Stimulated activated CD8-positive, alpha-beta memory T cell treated with anti-CD3 and anti-CD28 coated beads, Interleukin-12 subunit alpha, Interleukin-12 subunit beta, amount 100 ng/mL, for 24 hours (primary cell): ENCODE results near the gene GRIK5.

ENCODE experiments used
- DNase-seq: peaks from one replicate; pipeline ENCODE4 v3.0.0-alpha.2; 2020; ENCODE audit errors: extremely low read depth

Gene GRIK5

GRCh38 chr19:42076380-42076944 is 6.5 kb upstream of the GRIK5 start:
- DNase-seq, result peak; percentile 15

- peak; percentile 92 for DNase-seq
Observed at GRCh38 chr19:42075616-42076379, 5.8 kb upstream of the GRIK5 start, which contains the start of gene ZNF574. TSS of gene ZNF574 (plus strand) at chr19:42076166. CDS start at chr19:42078607, 2,441 bp downstream.

GRCh38 chr19:42075364-42075615 is 5.3 kb upstream of the GRIK5 start:
- no peak for DNase-seq

DNA sequence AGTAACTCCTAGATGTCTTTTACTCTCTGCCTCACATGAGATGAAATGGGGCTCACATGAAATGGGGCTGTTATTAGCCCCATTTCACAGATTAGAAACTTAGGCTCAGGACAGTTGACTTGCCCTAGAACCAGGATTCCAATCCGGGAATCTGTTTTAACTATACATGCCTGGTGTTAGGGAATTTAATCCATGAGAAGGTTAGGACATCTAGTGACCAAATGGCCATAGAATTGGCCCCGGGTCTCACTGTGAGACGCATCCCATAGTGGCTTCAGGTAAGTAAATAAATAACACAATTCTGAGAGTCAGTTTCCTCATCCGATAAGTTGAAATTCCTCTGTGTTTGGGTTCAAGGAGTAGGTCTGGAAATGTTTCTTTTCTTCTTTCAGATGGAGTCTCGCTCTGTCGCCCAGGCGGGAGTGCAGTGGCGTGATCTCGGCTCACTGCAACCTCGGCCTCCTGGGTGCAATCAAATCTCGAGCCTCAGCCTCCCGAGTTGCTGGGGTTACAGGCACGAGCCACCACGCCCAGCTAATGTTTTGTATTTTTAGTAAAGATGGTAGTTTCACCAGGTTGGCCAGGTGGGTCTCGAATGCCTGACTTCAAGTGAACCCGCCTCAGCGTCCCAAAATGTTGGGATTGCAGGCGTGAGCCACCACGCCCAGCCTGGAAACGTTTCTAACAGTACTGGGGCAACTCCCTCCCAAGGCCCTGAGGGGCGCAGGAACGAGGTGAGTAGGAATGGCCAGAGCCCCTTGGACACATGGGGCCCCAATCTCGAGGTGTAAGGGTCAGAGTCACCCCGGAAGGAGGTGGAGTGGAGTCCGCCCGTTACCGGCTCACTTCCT is 4.7 kb upstream of the GRIK5 start:
- no peak for DNase-seq

DNA sequence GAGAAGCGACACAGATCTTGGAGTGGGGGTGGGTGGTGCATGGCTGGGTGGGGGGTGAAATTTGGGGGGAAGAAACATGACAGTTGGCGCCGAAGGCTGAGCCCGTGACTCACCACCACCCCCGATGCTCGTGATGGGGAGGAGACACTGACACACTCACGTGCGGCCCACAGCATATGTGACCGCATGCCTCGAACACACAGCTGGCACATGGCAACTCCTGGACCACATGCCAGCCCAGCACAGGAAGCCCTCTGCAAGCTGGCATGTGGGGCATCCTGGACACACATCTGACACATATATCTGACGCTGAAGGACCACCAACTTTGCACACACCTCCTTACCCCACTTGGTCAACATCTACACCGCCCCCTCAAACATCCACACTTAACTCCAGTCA is 1.2 kb upstream of the GRIK5 start:
- no peak for DNase-seq

DNA sequence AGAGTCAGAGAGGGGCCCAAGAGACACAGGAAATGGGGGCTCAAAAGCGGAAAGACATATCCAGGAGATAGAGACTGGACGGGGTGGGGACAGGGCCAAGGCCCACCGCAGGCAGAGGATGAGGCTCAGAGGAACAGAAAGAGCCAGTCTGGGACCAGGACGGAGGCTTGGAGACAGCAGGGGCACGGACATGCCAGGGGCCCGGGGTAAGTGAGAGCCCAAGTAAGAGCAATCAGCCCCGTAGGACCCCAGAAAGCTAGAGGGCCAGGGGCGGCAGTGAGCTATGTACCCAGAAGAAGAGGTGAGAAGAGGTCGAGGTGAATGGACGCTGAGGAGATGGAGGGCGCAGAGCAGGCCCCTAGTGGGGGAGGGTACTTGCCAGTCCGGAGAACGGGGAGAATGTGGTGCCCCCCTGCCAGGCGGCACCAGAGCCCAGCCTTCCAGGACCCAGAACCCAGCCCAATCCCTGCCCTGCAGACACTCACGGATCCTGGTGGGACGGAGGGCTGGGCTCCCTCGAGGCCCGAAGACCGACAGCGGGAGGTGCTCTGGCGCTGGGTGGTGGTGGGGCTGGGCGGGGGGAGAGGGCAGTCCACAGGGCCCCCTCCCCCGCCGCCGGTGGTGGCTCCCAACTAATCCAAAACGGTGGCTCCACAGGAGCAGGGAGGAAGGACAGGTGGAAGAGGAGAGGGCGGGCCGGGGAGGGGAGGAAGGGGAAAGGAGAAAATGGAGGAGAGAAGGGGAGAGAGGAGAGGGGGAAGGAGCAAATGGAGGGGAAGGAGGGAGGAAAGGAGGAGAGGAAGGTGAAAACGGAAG is 1.0 kb downstream of the GRIK5 start:
- no peak for DNase-seq

GRCh38 chr19:42068361-42068755 is 1.6 kb downstream of the GRIK5 start:
- DNase-seq, result no peak

- no peak for DNase-seq
Observed at GRCh38 chr19:42067315-42067888, 2.6 kb downstream of the GRIK5 start.

GRCh38 chr19:42066075-42066754 is 3.8 kb downstream of the GRIK5 start:
- no peak for DNase-seq

GRCh38 chr19:42065511-42065910 is 4.5 kb downstream of the GRIK5 start:
- no peak for DNase-seq

- DNase-seq, result no peak
Observed at GRCh38 chr19:42065051-42065450, 5.0 kb downstream of the GRIK5 start.

GRCh38 chr19:42064432-42064831 is 5.6 kb downstream of the GRIK5 start:
- no peak for DNase-seq

DNA sequence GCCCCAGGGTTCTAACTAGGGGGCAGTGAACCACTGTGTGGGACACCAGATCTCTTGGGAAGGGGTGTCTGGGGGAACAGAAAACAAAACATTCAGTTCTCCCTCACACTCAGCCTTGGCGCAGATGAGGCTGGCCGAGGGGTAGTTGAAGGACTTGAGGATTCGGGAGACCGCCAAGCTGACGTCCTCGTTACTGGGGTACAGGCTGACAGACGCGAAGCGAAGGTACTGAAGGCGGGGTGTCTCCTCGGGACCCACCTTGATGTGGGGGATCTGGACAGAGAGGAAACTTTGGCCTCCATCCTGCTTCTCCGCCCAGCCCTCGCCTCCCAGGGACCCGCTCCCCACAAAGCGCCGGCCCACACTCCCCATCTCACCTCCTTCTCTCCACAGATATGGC is 7.6 kb downstream of the GRIK5 start:
- DNase-seq, result no peak

- no peak for DNase-seq
Observed at GRCh38 chr19:42060117-42060516, 9.9 kb downstream of the GRIK5 start.

DNA sequence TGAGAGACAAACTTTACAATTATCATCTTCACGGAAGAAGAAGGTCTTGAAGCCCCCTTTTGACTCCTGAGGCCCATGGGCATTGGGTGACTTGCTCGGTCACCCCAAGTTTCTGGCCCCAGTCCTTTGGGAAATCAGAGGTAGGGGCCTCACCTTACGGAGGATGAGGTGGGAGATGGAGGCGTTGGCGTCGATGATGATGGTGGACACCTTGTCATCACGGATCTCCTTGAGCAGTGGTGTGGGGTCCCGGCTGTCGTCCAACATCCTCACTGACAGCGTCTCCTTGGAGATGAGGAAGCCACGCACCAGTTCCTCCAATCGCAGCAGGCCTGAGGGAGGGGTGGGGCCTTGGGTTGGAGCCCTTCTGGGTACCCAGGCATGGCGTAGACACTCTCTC is 10.8 kb downstream of the GRIK5 start:
- no peak for DNase-seq

GRCh38 chr19:42057846-42058245 is 12.2 kb downstream of the GRIK5 start:
- DNase-seq, result no peak

DNA sequence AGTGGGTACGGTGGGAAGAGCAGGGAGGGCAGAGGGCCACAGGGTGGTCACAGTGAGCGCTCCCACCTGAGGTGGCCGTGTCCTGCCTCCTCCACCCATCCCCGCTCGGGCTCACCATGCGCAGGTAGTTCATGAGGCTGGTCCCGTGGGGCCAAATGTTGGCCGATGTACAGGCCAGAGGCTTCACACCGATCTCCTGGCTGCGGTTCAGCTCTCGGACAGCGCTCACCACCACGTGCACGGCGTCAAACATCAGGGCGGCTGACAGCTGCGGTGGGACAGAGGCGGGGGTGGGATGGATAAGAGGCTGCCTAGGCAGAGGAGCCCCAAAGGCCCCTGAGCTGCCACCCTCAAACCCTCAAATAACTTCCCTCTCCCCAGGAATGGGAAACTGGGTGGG is 15.8 kb downstream of the GRIK5 start:
- no peak for DNase-seq

- no peak for DNase-seq
Observed at GRCh38 chr19:42053037-42053935, 16.7 kb downstream of the GRIK5 start.

GRCh38 chr19:42052241-42052863 is 17.7 kb downstream of the GRIK5 start:
- no peak for DNase-seq
